HUDEP-2 (cell line): Measurements from ENCODE around the gene DMD.
"Not testable (repeated sequence)": the region's sequence is repeated elsewhere in the genome, so short reads cannot be mapped to it uniquely, and the experiment has no call there.

Experiments
- DNase-seq, 76 experiments: peaks; one replicate each; lab custom pipeline; 2025; ENCODE audit not compliant: unreplicated experiment in 76 of 76; lab: John Stamatoyannopoulos, UW

DMD gene

DNA sequence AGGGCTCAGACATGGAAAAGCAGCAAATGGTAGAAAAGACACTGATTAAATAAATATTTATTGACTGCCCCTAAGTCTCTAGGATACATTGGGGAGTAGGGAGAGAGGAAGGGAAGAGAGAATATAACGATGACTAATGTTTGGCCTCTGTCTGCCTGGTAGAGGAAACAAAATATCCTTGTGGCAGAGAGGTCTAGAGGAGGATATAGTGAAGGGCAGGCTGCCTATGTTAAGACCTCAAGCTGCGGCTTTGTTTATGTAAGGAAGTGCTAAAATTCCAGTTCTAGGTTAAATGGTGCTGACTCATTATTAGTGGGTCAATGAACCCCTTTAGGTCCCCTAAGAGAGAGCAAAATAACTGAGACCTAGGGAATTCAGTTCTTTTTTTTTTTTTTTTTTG, 1712.2 kb downstream of the DMD start:
- DNase-seq: no peak

DNA sequence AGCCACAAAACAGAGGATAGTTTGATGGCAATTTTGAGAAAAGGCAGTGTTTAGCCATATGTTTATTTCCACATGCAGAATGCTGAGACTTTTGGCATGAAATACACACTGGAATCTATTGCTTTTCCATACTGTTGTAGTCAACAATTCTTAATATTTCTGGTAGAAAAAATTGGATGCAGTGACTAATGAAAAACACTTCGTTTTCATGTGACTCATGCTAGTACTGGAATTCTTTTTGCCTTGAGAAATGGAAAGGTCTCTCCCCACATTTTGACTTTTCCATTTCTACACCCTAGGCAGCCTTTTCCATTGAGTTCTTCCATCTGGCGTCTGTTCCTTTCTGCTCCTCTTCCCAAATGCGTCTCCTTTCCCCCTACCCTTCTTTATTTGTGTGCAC, 1714.3 kb downstream of the DMD start:
- no peak for DNase-seq

DNA sequence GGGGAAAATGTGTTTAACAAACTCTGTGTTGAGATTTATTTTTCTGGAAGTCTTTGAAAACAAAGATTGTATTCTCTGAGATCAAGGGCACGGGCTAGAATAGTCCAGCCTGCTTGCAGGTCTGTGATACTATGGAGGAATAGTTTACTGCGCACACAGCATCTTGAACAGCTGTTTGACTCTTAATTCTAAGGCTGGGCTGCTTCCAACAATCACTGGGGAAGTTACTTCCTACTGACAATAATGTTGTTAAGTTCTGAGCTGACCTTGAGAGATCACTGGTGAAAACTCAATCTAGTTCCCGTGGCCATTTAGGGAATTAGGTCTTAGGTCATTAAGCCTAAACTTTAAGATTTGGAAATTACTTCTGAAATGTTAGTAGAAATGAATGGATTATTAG, 1723.4 kb downstream of the DMD start:
- no peak for DNase-seq

DNA sequence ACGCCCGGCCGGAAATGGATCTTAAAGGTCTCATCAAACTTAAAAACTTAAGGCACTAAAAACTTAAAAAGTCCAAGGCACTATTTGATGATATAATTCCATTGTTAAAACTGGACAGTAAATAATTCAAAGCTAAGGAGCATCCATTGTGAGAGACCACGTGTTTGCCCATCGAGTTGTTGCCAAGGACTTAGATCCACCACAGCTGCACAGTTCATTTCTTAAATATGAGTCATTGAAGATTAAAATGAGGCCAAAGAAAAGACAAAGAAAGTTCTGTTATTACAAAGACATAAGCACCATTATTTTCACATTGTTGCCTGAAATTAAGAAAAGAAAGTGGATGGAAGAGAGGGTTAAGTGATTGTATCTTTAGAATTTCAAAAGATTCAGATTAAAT, 1728.0 kb downstream of the DMD start:
- DNase-seq: no peak

DNA sequence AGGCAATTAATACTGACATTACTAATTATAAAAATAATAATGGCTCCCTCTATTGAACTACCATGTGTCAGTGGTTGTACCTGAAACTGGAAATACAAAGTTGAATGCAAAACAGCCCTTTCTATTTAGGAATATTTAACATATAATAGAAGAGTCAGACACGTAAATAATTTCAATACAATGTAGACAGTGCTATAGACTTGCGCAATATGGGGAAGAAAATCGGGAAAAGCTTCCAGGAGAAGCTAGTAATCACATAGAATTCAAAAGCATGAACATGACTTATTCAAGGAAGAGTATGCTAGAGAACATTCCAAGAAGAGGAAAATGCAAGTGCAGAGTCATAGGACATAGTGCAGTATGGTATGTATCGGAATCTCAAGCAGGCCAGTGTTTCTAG, 1730.7 kb downstream of the DMD start:
- DNase-seq: no peak

DNA sequence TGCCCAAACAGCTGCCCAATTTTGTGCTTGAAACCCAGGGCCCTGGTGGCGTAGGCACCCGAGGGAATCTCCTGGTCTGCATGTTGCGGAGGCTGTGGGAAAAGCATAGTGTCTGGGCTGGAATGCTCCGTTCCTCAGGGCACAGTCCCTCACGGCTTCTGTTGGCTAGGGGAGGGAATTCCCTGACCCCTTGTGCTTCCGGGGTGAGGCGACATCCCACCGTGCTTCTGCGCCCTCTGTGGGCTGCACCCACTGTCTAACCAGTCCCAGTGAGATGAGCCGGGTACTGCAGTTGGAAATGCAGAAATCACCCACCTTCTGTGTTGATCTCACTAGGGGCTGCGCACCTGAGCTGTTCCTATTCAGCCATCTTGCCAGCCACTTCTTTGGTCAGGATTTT, 1740.1 kb downstream of the DMD start:
- no peak for DNase-seq

DNA sequence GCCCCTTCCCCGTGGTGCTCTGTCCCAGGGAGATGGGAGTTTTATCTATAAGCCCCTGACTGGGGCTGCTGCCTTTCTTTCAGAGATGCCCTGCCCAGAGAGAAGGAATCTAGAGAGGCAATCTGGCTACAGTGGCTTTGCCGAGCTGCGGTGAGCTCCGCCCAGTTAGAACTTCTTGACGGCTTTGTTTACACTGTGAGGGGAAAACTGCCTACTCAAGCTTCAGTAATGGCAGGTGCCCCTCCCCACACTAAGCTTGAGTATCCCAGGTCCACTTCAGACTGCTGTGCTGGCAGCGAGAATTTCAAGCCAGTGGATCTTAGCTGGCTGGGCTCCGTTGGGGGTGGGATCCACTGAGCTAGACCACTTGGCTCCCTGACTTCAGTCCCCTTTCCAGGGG, 1740.6 kb downstream of the DMD start:
- DNase-seq: not testable (repeated sequence)

DNA sequence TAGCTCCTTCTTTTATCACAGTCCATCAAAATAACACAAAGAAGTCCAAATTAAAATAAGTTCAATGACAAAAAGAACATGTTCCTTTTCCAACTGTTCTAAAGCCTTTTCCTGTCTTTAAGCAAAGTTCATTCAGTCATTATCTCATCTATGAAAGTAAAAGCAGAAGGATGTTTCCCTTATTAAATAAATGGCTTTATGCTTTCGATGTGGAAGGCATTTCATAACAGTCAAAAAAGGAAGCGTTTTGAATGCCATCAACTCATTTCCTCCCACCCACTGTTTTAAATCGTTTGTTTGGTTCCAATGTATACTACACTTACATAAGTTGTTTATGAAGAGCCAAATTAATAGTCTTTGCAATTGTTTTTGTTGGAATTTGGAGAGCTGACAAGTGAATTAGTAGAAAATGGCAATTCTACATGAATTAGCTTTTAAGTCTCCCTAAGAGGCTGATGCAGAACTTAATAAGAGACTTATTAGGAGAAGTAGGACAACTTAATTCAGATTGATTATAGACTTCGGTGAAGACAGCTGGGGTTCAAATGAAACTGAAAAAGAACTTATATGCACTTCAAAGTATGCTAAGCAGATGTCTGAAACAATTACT, 1746.9 kb downstream of the DMD start:
- DNase-seq: no peak

DNA sequence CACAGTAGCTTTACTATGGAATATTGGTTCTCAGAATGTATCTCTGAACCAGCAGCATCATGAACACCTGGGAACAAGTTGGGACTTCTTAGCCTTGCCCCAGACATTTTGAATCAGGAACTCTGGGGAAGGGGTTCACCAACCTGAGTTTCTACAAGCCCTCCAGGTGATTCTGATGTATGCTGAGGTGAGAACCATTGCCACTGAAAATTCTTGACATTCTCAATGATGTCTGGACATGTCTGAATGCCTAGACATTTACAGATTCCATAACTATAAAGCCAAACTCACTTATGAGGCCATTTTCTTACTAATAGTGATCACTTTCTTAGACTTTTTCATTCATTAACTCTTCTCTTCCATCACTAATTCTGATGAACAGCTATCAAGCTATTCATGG, 1750.1 kb downstream of the DMD start:
- DNase-seq: no peak

DNA sequence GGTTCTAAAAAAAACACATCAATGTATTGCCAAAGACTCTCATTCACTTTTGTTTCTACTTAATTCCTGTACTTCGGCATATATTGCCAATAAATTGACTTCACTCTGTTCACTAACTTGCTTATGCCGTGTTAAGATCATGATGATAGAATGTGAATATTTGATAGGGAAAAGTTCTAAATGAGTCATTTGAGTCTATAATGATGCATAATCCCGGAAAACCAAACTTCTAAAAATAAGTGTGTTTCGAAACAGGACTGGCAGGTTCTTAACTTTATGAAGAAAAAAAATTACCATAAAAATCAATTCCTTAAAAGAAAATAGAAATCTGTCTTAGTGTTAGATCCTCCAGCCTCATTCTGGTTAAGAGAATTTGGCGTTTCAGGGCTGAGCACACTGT, 1752.0 kb downstream of the DMD start:
- DNase-seq: no peak

DNA sequence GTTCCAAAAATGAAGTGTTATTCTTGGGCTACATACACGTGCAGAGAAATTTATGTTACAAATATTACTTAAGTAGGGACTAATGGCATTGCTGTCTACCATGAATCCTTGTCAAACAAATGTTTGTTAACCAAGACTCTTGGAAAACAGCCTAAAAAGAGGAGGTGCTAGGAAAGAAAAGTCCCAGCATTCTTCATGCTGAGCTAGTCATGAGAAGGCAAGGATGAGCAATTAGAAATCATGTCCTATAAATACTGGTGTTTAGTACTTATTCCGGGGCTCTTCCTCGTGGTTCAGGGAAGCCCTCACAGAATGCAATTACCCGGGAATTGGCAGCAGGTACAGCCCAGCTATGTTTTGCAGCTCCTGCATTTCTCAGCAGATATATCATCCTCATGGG, 1761.4 kb downstream of the DMD start:
- DNase-seq: no peak

DNA sequence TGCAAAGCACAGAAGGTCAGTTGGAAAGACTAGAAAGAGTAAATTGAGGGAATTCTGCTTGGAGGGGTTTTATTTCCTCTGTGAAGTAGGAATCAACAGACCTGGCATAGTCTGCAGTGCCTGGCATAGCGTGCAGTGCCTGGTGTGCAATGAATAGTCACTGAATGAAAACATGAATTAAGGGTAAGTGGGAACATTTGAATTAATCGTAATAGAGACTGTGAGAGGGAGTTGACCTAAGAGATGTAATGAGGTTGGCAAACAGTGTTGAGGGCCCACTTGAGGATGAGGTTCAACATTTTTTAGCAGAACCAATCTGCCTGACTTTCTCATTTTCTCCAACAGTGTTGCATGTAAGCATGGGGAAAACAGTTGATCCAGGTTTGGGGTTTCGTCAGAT, 1762.3 kb downstream of the DMD start:
- DNase-seq: no peak

DNA sequence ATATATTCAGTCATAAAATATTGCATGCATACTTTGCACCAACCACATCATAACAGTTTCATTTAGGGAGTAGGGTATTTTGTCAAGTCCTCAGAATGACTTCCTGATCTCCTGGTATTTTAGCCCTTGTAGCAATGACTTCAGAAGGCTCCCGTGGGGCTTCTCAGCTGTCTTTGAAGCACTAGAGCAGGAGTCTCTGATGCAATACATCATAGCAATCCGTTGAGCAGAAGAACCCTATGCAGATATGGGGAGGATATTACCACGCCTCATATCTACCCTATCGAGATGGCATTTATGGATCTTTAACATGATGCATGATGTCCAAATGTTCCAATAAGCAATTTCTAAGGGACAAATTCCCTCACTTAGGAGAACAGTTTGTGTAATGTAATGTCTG, 1765.8 kb downstream of the DMD start:
- no peak for DNase-seq

DNA sequence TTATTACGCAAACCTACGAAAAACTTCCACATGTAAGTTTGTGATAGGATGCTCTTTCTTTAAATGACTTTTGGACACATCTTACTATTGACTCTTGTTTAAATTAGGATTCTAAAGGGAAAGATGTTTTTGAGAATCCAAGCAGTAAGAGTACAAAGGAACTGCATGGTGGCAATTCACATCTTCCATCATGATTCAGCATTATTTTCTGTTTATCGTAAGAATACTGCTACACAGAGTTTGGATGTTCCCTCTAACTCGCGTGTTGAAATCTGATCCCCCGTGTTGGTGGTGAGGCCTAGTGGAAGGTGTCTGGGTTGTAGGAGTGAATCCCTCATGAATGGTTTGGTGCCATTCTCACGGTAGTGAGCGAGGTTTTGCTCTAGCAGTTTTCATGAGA, 1767.7 kb downstream of the DMD start:
- DNase-seq: no peak

DNA sequence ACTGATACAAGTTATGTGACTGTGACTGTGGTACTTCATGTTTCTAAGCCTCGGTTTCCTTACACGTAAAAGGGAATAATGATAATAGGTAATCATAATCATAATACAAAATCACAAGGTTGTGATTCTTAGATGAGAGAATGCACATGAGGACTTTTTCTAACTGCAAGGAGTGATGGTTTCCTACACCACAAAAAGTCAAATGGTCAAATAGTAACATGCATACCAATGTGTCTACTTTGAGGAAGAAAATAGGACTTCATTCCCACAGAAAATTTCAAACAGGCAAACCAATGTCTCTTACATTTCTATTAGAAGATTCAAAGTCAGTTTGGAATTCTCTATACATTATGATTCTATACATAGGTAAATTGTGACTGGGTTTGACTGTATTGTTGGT, 1770.8 kb downstream of the DMD start:
- no peak for DNase-seq

DNA sequence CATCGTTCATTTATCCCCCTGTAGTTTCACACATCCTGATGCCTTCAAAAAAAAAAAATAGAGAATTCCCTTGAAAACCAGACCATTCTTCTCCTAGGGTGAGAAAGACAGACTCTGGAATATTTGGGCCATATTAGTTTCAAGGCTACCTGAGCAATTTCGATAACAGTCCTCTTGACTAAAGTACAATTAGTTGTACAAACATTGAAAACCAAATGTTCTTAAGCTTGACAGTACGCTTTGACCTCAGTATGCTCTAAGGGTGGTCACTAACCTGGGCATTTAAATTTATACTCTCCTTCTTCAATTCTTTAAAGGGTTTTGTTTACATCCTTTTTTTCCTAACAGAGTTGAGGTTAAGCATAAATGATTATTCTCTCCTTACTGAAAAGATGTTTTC, 1774.9 kb downstream of the DMD start:
- DNase-seq: no peak

DNA sequence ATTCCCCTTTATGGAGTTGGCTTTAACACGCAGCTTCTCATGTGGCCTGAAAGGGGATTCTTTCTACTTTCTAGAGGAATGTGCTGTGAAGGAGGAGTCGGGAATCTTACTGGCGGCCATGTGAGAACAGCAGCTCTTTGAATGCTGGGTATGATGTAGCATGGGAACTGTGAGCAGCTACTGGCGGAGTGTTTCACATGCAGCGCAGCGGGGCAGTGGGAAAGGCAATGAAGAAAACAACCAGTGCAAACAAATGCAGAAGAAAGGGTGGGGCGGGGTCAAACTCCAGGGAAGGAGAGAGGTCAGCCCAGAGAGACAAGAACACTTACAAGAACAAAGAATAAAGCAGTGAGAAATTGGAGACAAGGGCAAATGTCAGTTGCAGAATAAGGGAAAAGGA, 1775.8 kb downstream of the DMD start:
- no peak for DNase-seq

DNA sequence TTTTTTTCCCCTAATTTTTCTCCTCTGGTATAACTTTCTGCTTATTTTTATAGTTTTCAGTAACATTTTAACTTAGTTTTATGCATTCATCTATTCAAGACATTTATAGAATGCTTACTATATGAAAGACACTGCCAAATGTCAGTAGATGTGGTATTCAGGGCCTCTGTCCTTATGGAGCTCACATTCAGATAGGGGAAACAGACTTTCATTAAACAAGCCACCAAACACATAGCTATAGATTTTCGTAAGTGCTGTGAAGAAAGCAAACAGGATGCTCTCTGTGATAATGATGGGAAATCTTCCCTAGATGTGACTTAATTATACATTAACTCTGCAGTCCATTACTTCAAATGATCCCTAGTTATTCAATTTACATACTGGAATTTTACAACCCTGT, 1777.5 kb downstream of the DMD start:
- no peak for DNase-seq

DNA sequence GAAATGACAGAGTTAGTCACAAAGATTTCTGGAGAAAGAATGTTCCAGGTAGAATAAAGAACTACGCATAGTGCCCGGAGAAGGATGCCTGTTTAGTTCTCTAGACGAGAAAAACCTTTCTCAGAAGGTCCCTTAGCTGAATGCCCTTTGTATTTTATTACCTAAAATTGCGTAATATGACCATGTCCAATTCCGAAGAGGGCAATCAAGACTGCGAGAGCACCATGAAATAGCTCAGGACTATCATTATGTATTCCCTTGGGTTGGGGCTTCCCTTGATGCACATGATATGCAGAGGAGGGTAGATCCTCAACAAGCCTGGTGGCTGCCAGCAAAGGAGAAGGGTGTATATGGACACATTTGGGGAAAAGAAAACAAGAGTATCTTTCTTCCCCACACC, 1781.4 kb downstream of the DMD start:
- DNase-seq: no peak

DNA sequence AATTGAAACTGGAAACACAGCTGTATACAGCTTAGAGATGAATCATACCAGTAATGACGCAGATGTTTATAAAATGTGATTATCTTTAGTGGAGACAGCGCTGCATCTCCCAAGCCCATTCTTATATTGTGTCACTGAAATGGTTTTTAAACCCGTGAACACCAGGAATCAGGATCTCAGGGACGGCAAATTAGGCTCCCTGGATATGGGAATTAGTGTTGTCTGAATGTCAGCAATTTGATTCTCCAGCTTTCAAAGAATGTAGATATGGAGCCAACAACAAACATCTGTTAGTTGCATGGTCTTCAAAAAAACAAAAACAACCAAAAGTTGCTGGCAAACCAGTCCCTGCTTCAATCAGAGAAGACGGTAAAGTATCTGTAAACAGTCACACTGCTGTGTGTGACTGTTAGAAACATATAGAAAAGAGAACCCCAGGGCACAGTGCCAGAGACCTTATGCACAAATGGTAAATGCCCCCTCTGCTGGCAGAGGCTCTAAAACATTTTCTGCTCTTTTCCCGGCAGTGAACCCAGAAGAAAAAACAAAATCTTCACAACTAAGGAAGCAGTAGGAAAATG, 1787.7 kb downstream of the DMD start:
- peak in 15 of 76 experiments; percentile 0 to 52 (median 19) for DNase-seq

DNA sequence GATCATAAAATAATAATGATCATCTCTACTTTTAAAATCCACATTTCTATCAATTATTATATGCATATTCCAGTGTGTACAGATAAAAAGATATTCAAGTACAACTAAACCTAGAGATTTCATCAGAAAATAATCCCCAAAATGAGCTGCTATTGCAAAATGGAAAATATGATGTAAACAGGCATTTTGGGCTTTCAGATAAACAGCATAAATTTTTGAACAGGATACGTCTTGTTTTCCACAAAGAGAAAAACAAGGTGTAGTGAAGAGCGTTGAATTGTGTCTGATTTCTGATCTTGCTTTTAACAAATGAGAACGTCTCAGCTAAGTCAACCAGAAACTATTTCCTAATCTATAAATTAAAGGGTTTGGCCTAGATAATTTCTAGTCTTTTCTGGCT, 1789.9 kb downstream of the DMD start:
- no peak for DNase-seq

DNA sequence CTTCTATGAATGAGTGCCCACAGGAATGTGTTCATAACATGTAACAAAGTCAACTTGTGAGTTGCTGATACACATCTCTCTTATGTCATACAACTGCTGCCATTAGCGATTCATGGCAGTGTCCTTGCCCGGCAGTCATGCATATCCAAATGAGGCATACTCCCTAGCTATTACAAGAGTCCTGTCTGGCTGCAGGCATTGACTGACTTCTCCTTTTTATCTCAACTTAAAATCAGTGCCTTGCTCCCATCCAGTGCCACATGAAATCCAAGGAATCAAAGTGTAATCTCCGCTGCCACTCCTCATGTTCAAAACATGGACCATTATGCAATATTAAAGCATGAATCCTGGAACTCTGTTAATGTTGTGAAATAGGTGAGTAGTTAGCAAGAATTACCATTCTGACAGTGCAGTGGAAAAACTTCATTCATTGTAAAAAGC, 1790.6 kb downstream of the DMD start:
- no peak for DNase-seq

DNA sequence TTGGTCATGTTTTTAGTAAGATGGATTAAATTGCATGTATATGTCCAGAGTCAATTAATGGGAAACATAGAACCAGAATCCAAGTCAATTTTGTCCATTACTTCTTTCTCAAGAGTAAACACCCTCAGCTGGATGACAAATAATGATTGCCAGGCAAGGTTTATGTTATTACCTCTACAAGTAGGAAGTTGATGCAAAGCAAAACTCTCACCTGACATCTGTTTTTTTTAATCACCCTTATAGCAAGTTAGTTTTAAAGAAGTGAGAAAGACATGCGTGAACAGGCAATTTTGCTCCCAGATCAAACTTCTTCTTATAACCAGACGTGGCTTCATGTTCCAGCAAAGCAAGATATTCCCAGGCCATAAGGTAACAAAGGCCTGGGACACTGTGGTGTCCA, 1791.0 kb downstream of the DMD start:
- no peak for DNase-seq
